ENCODE data around the gene GRHPR. TPM values are rescaled to one million over a fixed set of nuclear protein-coding genes. Genes with fewer than 3 reads are reported as not detected.

GRHPR gene
- total RNA-seq (2014; rRNA removed; shearing (Covaris generic); ENCODE audit: low replicate concordance) = 32.3 and 54.8 TPM in 2 replicates

- DNase-seq (ENCODE audit: low read depth) = peak; percentile 75
- in situ Hi-C loops (cut with HindIII; ENCODE audit: low pct_unique_long_range_greater_than_20kb, low sequenced_read_pairs) = no loop called here
These were observed at the start of gene GRHPR for GRCh38 chr9:37422289-37423104. Gene GRHPR, plus strand, starts transcription at chr9:37422696. Its CDS starts 55 bp downstream, at chr9:37422751.

- DNase-seq (ENCODE audit: low read depth) = no peak
- in situ Hi-C loops (cut with HindIII; ENCODE audit: low pct_unique_long_range_greater_than_20kb, low sequenced_read_pairs) = no loop called here
These were observed 49.7 kb upstream of the GRHPR start for GRCh38 chr9:37372839-37373238.

- in situ Hi-C loops (cut with HindIII; ENCODE audit: low pct_unique_long_range_greater_than_20kb, low sequenced_read_pairs) = no loop called here
- DNase-seq (ENCODE audit: low read depth) = no peak
These were observed 48.9 kb upstream of the GRHPR start for GRCh38 chr9:37373621-37374020.

GRCh38 chr9:37374892-37375291, 47.6 kb upstream of the GRHPR start:
- in situ Hi-C loops (cut with HindIII; ENCODE audit: low pct_unique_long_range_greater_than_20kb, low sequenced_read_pairs) = no loop called here
- DNase-seq (ENCODE audit: low read depth) = no peak

- in situ Hi-C loops (cut with HindIII; ENCODE audit: low pct_unique_long_range_greater_than_20kb, low sequenced_read_pairs) = no loop called here
- no peak for DNase-seq (ENCODE audit: low read depth)
These were observed 44.5 kb upstream of the GRHPR start for GRCh38 chr9:37377688-37378612.

GRCh38 chr9:37378613-37379004, 43.9 kb upstream of the GRHPR start:
- in situ Hi-C loops (cut with HindIII; ENCODE audit: low pct_unique_long_range_greater_than_20kb, low sequenced_read_pairs) = no loop called here
- no peak for DNase-seq (ENCODE audit: low read depth)

- in situ Hi-C loops (cut with HindIII; ENCODE audit: low pct_unique_long_range_greater_than_20kb, low sequenced_read_pairs) = no loop called here
These were observed 42.7 kb upstream of the GRHPR start for GRCh38 chr9:37379835-37380234.

GRCh38 chr9:37380570-37380969, 41.9 kb upstream of the GRHPR start:
- no peak for DNase-seq (ENCODE audit: low read depth)
- in situ Hi-C loops (cut with HindIII; ENCODE audit: low pct_unique_long_range_greater_than_20kb, low sequenced_read_pairs) = no loop called here

More at GRCh38 chr9:37379835-37380234, 42.7 kb upstream of the GRHPR start:
- DNase-seq (ENCODE audit: low read depth) = no peak

- no peak for DNase-seq (ENCODE audit: low read depth)
- in situ Hi-C loops (cut with HindIII; ENCODE audit: low pct_unique_long_range_greater_than_20kb, low sequenced_read_pairs) = no loop called here
These were observed 41.3 kb upstream of the GRHPR start for GRCh38 chr9:37381094-37381741.

- DNase-seq (ENCODE audit: low read depth) = no peak
- in situ Hi-C loops (cut with HindIII; ENCODE audit: low pct_unique_long_range_greater_than_20kb, low sequenced_read_pairs) = no loop called here
These were observed 40.1 kb upstream of the GRHPR start for GRCh38 chr9:37382161-37382981.

GRCh38 chr9:37382982-37383357, 39.5 kb upstream of the GRHPR start:
- in situ Hi-C loops (cut with HindIII; ENCODE audit: low pct_unique_long_range_greater_than_20kb, low sequenced_read_pairs) = no loop called here
- no peak for DNase-seq (ENCODE audit: low read depth)

GRCh38 chr9:37383393-37383792, 39.1 kb upstream of the GRHPR start:
- in situ Hi-C loops (cut with HindIII; ENCODE audit: low pct_unique_long_range_greater_than_20kb, low sequenced_read_pairs) = no loop called here
- no peak for DNase-seq (ENCODE audit: low read depth)

- no peak for DNase-seq (ENCODE audit: low read depth)
- in situ Hi-C loops (cut with HindIII; ENCODE audit: low pct_unique_long_range_greater_than_20kb, low sequenced_read_pairs) = no loop called here
These were observed 38.4 kb upstream of the GRHPR start for GRCh38 chr9:37383876-37384746.

GRCh38 chr9:37385286-37385685, 37.2 kb upstream of the GRHPR start:
- in situ Hi-C loops (cut with HindIII; ENCODE audit: low pct_unique_long_range_greater_than_20kb, low sequenced_read_pairs) = no loop called here
- DNase-seq (ENCODE audit: low read depth) = no peak

GRCh38 chr9:37386988-37387387, 35.5 kb upstream of the GRHPR start:
- DNase-seq (ENCODE audit: low read depth) = no peak
- in situ Hi-C loops (cut with HindIII; ENCODE audit: low pct_unique_long_range_greater_than_20kb, low sequenced_read_pairs) = no loop called here

GRCh38 chr9:37390759-37391158, 31.7 kb upstream of the GRHPR start:
- no peak for DNase-seq (ENCODE audit: low read depth)

GRCh38 chr9:37392272-37392671, 30.2 kb upstream of the GRHPR start:
- in situ Hi-C loops (cut with HindIII; ENCODE audit: low pct_unique_long_range_greater_than_20kb, low sequenced_read_pairs) = no loop called here
- DNase-seq (ENCODE audit: low read depth) = no peak

More at GRCh38 chr9:37390759-37391158, 31.7 kb upstream of the GRHPR start:
- in situ Hi-C loops (cut with HindIII; ENCODE audit: low pct_unique_long_range_greater_than_20kb, low sequenced_read_pairs) = no loop called here

Measured in Caki2 (cell line).